Measurements from ENCODE around the gene ADAMTS17. TPM values are rescaled to one million over a fixed set of nuclear protein-coding genes. Genes with fewer than 3 reads are reported as not detected.

ADAMTS17 gene
- total RNA-seq, 1 donor from 2014 or later = 0.99 TPM

- Histone ChIP-seq H3K9me3 (replicated peaks) (peaks cover 25% of the 10 kb centered on the region), H3K4me1 (peaks cover 49% of the 10 kb centered on the region), H3K36me3 (peaks cover 5% of the 10 kb centered on the region), H3K4me3 (no peak overlapping the region), H3K27ac (replicated peaks) (peak overlapping the region; percentile 71), H3K27me3 (ENCODE audit: low read depth) (no peaks in the 10 kb centered on the region)
- TF ChIP-seq CTCF (IDR thresholded peaks at IDR 0.05; ENCODE audit: borderline replicate concordance) = no peak
- DNase-seq = no peak
- intact Hi-C loops (cut with micrococcal nuclease) = no loop called here
Measured at GRCh38 chr15:100029868-100030479, 311.8 kb downstream of the ADAMTS17 start.

GRCh38 chr15:100029045-100029444, 312.7 kb downstream of the ADAMTS17 start:
- intact Hi-C loops (cut with micrococcal nuclease) = no loop called here
- Histone ChIP-seq H3K27me3 (ENCODE audit: low read depth) (no peaks in the 10 kb centered on the region), H3K27ac (replicated peaks) (peak overlapping the region; percentile 71), H3K4me1 (peaks cover 43% of the 10 kb centered on the region), H3K4me3 (peak overlapping the region; percentile 3), H3K36me3 (peaks cover 5% of the 10 kb centered on the region), H3K9me3 (replicated peaks) (peaks cover 27% of the 10 kb centered on the region)
- no peak for DNase-seq
- no peak for TF ChIP-seq CTCF (IDR thresholded peaks at IDR 0.05; ENCODE audit: borderline replicate concordance)

GRCh38 chr15:100026041-100026440, 315.7 kb downstream of the ADAMTS17 start:
- intact Hi-C loops (cut with micrococcal nuclease) = no loop called here

GRCh38 chr15:100022806-100023205, 319.0 kb downstream of the ADAMTS17 start:
- Histone ChIP-seq H3K4me1 (peaks cover 33% of the 10 kb centered on the region), H3K9me3 (replicated peaks) (peaks cover 19% of the 10 kb centered on the region), H3K4me3 (no peak overlapping the region), H3K27ac (replicated peaks) (no peak overlapping the region), H3K27me3 (ENCODE audit: low read depth) (no peaks in the 10 kb centered on the region), H3K36me3 (peaks cover 4% of the 10 kb centered on the region)
- DNase-seq = no peak
- TF ChIP-seq CTCF (IDR thresholded peaks at IDR 0.05; ENCODE audit: borderline replicate concordance) = no peak
- intact Hi-C loops (cut with micrococcal nuclease) = no loop called here

More at GRCh38 chr15:100026041-100026440, 315.7 kb downstream of the ADAMTS17 start:
- no peaks in the 10 kb centered on the region for H3K27me3 ChIP-seq (ENCODE audit: low read depth)
- DNase-seq = no peak
- H3K4me1 ChIP-seq = peaks cover 42% of the 10 kb centered on the region
- no peak overlapping the region for H3K27ac ChIP-seq (replicated peaks)
- peaks cover 5% of the 10 kb centered on the region for H3K36me3 ChIP-seq
- TF ChIP-seq CTCF (IDR thresholded peaks at IDR 0.05; ENCODE audit: borderline replicate concordance) = no peak
- H3K9me3 ChIP-seq (replicated peaks) = peaks cover 27% of the 10 kb centered on the region
- no peak overlapping the region for H3K4me3 ChIP-seq

GRCh38 chr15:100022391-100022790, 319.4 kb downstream of the ADAMTS17 start:
- TF ChIP-seq CTCF (IDR thresholded peaks at IDR 0.05; ENCODE audit: borderline replicate concordance) = no peak
- H3K27me3 ChIP-seq (ENCODE audit: low read depth) = no peaks in the 10 kb centered on the region
- H3K36me3 ChIP-seq = no peaks in the 10 kb centered on the region
- peaks cover 32% of the 10 kb centered on the region for H3K4me1 ChIP-seq
- H3K27ac ChIP-seq (replicated peaks) = no peak overlapping the region
- DNase-seq = no peak
- intact Hi-C loops (cut with micrococcal nuclease) = no loop called here
- peaks cover 17% of the 10 kb centered on the region for H3K9me3 ChIP-seq (replicated peaks)
- H3K4me3 ChIP-seq = no peak overlapping the region
